HG03095 (cell line): ENCODE measurements around the gene POLR2C.

Source experiments
- ATAC-seq: cut with Tn5 transposase; IDR thresholded peaks from one replicate; pipeline ENCODE4 v1.9.1; 2021; ENCODE audit warnings: moderate library complexity; ENCODE audit not compliant: unreplicated experiment

The POLR2C gene

DNA sequence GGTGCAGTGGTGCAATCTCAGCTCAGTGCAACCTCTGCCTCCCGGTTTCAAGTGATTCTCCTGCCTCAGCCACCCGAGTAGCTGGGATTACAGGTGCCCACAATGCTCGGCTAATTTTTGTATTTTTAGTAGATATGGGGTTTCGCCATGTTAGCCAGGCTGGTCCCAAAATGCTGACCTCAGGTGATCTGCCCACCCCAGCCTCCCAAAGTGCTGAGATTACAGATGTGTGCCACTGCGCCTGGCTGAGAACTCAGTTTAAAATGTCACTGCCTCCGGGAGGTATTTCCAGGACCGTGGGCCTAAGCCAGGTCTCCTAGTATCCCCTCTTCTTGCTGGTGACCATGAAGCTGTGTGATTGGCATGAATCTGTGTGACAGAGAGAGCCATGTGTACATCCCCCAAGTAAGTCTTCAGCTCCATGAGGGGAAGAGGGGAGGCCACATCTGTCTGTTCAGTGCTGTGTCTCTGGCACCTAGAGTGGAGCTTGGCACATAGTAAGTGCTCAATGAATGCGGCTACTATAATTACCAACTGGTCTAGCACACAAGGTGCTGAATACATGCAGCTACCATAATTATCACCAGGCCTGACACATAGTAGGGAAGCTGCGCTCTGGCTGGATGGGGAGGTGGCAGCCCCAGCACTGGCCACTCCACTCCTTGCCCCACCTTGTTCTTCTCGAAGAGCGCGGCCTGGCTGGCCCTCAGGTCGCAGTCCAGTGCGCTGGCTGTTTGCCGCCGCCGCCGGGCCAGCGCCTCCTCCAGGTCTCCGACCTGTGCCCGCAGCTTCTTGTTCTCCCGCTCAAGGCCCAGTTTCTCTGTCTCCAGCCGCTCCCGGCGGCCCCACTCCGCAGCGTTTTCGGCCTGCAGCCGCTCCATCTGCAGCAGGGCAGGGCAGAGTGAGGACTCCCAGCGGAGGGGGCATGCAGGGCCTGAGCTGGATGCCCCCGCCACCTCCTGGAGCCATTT lies 55.2 kb downstream of the POLR2C start:
- no peak for ATAC-seq

DNA sequence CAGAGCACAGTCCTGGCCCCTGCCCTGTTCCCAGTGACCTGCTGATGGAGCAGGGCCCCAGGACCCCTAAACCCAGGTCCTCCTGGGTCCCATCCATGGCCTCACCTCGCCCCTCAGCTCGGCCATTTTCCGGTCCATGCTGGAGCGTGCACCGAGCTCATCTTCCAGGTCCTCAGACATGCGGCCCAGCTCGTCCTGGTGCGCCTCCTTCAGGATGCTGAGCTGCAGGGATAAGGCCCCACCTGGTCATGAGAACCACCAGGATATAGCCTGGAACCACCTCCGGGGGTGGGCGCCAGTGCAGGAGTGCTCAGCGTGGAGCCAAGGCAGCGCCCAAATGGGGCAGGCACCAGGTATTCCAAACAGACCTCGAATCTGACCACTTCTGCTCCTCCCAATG lies 56.0 kb downstream of the POLR2C start:
- ATAC-seq = no peak

DNA sequence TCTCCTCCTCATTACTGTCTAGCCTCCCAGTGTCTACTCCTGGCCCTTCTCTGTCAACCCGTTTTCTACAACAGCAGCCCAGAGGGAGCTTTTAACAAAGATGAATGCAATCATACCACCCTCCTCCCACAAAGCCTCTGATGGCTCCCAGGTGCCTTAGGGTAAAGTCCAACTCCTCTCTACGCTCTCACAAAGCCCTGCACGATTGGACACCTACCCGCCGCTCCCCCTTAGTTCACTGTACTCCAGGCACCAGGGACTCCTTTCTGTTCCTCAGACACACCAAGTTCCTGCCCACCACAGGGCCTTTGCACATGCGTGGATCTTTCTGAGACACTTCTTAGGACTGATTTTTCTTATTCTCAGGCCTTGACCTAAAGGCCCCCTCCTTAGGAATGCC lies 56.4 kb downstream of the POLR2C start:
- no peak for ATAC-seq

DNA sequence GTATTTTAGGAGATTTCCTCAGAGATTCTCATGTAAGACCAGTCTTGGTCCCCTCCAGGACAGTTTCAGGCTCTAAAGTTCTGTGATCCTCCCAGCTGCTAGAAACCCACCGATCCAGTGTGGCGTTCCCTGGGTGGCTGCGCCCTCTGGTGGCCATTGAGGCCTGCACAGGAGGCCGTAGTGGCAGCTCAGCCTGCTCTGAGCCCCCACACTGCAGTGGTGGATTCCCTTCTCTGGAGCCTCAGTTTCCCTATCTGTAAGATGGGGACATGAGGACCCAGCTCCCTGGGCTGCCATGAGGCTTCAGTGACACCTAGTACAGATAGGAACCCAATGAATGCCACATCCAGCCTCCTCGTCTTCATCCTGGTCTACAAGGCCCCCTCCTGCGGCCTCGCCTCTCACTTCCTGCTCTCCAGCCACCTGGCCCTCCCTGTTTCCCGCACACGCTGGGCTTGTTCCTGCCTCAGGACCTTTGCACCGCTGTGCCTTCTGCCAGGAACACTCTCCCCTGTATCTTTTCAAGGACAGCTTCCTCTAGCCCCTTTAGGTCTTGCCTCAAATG lies 57.4 kb downstream of the POLR2C start:
- ATAC-seq = no peak
